Coronary artery (tissue), 2 donors: ENCODE data around the gene POLR2F.

Source experiments
- DNase-seq: peaks from one replicate; pipeline ENCODE4 v3.0.0-alpha.2; 2017; ENCODE audit warnings: low spot score
- H3K27ac ChIP-seq, 2 donors: fragments of 200-600 bp; sonication (generic); one replicate each; pipeline ENCODE4 v1.5.1; 2016 to 2019
- H3K4me3 ChIP-seq: fragments of 200-600 bp; sonication (generic); 2 replicates; pipeline ENCODE4 v1.5.1; 2016; ENCODE audit warnings: mild to moderate bottlenecking, moderate library complexity
- CTCF ChIP-seq: fragments of 200-600 bp; sonication (generic); IDR thresholded peaks from one replicate; pipeline ENCODE4 v1.5.1; 2019; ENCODE audit warnings: antibody characterized with exemption

Gene POLR2F

GRCh38 chr22:37957232-37957631 is 3.7 kb downstream of the POLR2F start:
- no peak for TF ChIP-seq CTCF
- no peak for DNase-seq

GRCh38 chr22:37959231-37959825 is 5.8 kb downstream of the POLR2F start:
- no peak overlapping the region for H3K27ac ChIP-seq
- no peak for DNase-seq
- no peak for TF ChIP-seq CTCF
- no peak overlapping the region for H3K4me3 ChIP-seq

More at GRCh38 chr22:37957232-37957631, 3.7 kb downstream of the POLR2F start:
- H3K4me3 ChIP-seq: no peak overlapping the region
- no peak overlapping the region for H3K27ac ChIP-seq

- H3K27ac ChIP-seq: no peak overlapping the region
- no peak overlapping the region for H3K4me3 ChIP-seq
- no peak for TF ChIP-seq CTCF
- DNase-seq: no peak
These were observed 7.6 kb downstream of the POLR2F start for GRCh38 chr22:37961062-37961461.

GRCh38 chr22:37965940-37966664 is 12.6 kb downstream of the POLR2F start:
- no peak for DNase-seq
- H3K27ac ChIP-seq: peak overlapping the region in 1 of 2 donors; percentile 56
- no peak overlapping the region for H3K4me3 ChIP-seq
- TF ChIP-seq CTCF: no peak

GRCh38 chr22:37967147-37967546 is 13.6 kb downstream of the POLR2F start:
- no peak for TF ChIP-seq CTCF
- H3K27ac ChIP-seq: no peak overlapping the region
- no peak for DNase-seq
- no peak overlapping the region for H3K4me3 ChIP-seq

GRCh38 chr22:37967637-37968451 is 14.3 kb downstream of the POLR2F start:
- TF ChIP-seq CTCF: no peak
- no peak overlapping the region for H3K27ac ChIP-seq
- H3K4me3 ChIP-seq: no peak overlapping the region
- no peak for DNase-seq
